ENCODE results near the gene IER2.

DNA sequence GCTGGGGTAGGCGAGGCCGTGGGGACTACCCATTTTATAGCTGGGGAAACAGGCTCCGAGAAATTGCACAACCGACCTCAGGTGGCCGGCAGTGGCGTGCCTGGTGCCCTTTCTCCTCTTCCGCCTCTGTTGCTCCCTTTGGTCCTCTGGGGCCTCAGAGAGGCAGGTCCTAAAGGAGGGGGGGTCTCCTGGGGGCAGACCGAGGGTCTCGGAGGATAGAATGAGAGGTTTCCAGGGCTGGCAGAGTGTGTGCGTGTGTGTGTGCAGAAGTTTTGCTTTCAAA lies 11.4 kb upstream of the IER2 start:
- no peak for TF ChIP-seq EZH2 (IDR thresholded peaks at IDR 0.05; ENCODE audit: low read length, missing control alignments)
- TF ChIP-seq, protein P1, sequence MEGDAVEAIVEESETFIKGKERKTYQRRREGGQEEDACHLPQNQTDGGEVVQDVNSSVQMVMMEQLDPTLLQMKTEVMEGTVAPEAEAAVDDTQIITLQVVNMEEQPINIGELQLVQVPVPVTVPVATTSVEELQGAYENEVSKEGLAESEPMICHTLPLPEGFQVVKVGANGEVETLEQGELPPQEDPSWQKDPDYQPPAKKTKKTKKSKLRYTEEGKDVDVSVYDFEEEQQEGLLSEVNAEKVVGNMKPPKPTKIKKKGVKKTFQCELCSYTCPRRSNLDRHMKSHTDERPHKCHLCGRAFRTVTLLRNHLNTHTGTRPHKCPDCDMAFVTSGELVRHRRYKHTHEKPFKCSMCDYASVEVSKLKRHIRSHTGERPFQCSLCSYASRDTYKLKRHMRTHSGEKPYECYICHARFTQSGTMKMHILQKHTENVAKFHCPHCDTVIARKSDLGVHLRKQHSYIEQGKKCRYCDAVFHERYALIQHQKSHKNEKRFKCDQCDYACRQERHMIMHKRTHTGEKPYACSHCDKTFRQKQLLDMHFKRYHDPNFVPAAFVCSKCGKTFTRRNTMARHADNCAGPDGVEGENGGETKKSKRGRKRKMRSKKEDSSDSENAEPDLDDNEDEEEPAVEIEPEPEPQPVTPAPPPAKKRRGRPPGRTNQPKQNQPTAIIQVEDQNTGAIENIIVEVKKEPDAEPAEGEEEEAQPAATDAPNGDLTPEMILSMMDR (conservative IDR thresholded peaks at IDR 0.05 in 1 of 2, IDR thresholded peaks at IDR 0.05 in 1 of 2; ENCODE audit: low read depth in 1 of 2, low read length in 2 of 2), result no peak

Measured in fibroblast of lung (primary cell).